RCC 7860 (cell line): ENCODE results near the gene FNDC5.
"Not testable (repeated sequence)": the region's sequence is repeated elsewhere in the genome, so short reads cannot be mapped to it uniquely, and the experiment has no call there.

Source experiments
- DNase-seq: peaks from one replicate; pipeline ENCODE4 v3.0.0-alpha.2; 2015; ENCODE audit warnings: low spot score
- FAIRE-seq: peaks from 2 replicates; lab custom pipeline; 2012; peaks lifted over from hg19 to GRCh38; lab: Jason Lieb, UNC

Gene FNDC5

GRCh38 chr1:32870615-32871363 lies at the start of gene FNDC5:
FNDC5 (minus strand) TSS chr1:32870912.
- no peak for FAIRE-seq
- DNase-seq = no peak

- peak; percentile 92 for FAIRE-seq
- peak; percentile 93 for DNase-seq
These were observed 49.4 kb upstream of the FNDC5 start for GRCh38 chr1:32919811-32920733.

- FAIRE-seq (no peak), DNase-seq (no peak)
These were observed 47.5 kb upstream of the FNDC5 start for GRCh38 chr1:32918179-32918578.

- no peak for DNase-seq
- FAIRE-seq = no peak
These were observed 46.8 kb upstream of the FNDC5 start for GRCh38 chr1:32917521-32917920.

- no peak for DNase-seq
- no peak for FAIRE-seq
These were observed 45.3 kb upstream of the FNDC5 start for GRCh38 chr1:32915766-32916706.

GRCh38 chr1:32910319-32910718 lies 39.6 kb upstream of the FNDC5 start:
- FAIRE-seq = no peak
- no peak for DNase-seq

- DNase-seq (no peak), FAIRE-seq (no peak)
These were observed 36.7 kb upstream of the FNDC5 start for GRCh38 chr1:32907435-32907834.

GRCh38 chr1:32906654-32907053 lies 35.9 kb upstream of the FNDC5 start:
- DNase-seq (no peak), FAIRE-seq (no peak)

GRCh38 chr1:32905588-32905987 lies 34.9 kb upstream of the FNDC5 start:
- not testable (repeated sequence) for DNase-seq, FAIRE-seq

GRCh38 chr1:32904797-32905196 lies 34.1 kb upstream of the FNDC5 start:
- FAIRE-seq = no peak
- no peak for DNase-seq

- FAIRE-seq = no peak
- no peak for DNase-seq
These were observed 33.5 kb upstream of the FNDC5 start for GRCh38 chr1:32903991-32904785.

- FAIRE-seq (no peak), DNase-seq (no peak)
These were observed 31.8 kb upstream of the FNDC5 start for GRCh38 chr1:32902535-32902920.

GRCh38 chr1:32901823-32902534 lies 31.3 kb upstream of the FNDC5 start:
- FAIRE-seq (no peak), DNase-seq (no peak)

GRCh38 chr1:32900956-32901822 lies 30.5 kb upstream of the FNDC5 start, which contains the start of gene TMEM54:
TMEM54 (minus strand) TSS chr1:32901389; CDS start chr1:32901238, 151 bp downstream.
- FAIRE-seq (no peak), DNase-seq (peak; percentile 21)

- FAIRE-seq = no peak
These were observed 29.8 kb upstream of the FNDC5 start for GRCh38 chr1:32900371-32900955.

GRCh38 chr1:32899586-32900296 lies 29.0 kb upstream of the FNDC5 start:
- no peak for FAIRE-seq

More at GRCh38 chr1:32900371-32900955, 29.8 kb upstream of the FNDC5 start:
- DNase-seq = no peak

GRCh38 chr1:32898958-32899357 lies 28.2 kb upstream of the FNDC5 start:
- FAIRE-seq = no peak
- DNase-seq = no peak

More at GRCh38 chr1:32899586-32900296, 29.0 kb upstream of the FNDC5 start:
- no peak for DNase-seq
